Transverse colon (tissue), 4 donors: ENCODE data around the gene PRMT2. TPM values are rescaled to one million over a fixed set of nuclear protein-coding genes. Genes with fewer than 3 reads are reported as not detected.

Experiments
- DNase-seq: peaks from one replicate; pipeline ENCODE4 v3.0.0-alpha.2; 2019
- H3K27ac ChIP-seq, 4 donors: fragments of 200-600 bp; sonication (generic); 2 replicates each; pipeline ENCODE4 v1.5.1; 2016 to 2018; ENCODE audit warnings: inconsistent platforms in 4 of 4
- H3K27me3 ChIP-seq: fragments of 200-600 bp; sonication (generic); 2 replicates; pipeline ENCODE4 v1.5.1; 2017; ENCODE audit warnings: inconsistent platforms
- H3K36me3 ChIP-seq, 4 donors: fragments of 200-600 bp; sonication (generic); 2 replicates each; pipeline ENCODE4 v1.5.1; 2017 to 2019; ENCODE audit warnings: inconsistent platforms in 4 of 4
- H3K4me1 ChIP-seq, 4 donors: fragments of 200-600 bp; sonication (generic); 2 replicates each; pipeline ENCODE4 v1.5.1; 2017 to 2020; ENCODE audit warnings: inconsistent platforms in 4 of 4
- H3K4me3 ChIP-seq, 4 donors: fragments of 200-600 bp; sonication (generic); 1 replicate in 1 of 4; 2 replicates in 3 of 4; pipeline versions ENCODE4 v1.5.1 to v1.6.1; 2017 to 2019; ENCODE audit warnings: inconsistent platforms in 4 of 4
- H3K9me3 ChIP-seq, 2 donors: fragments of 200-600 bp; sonication (generic); 2 replicates each; pipeline ENCODE4 v1.5.1; 2017 to 2019; ENCODE audit warnings: inconsistent platforms in 2 of 2
- CTCF ChIP-seq, 5 experiments: fragments of 200-600 bp in 3 of 5; fragments of 450-650 bp in 2 of 5; sonication (generic) in 3 of 5; IDR thresholded peaks; 1 replicate in 2 of 5; 2 replicates in 3 of 5; pipeline ENCODE4 v1.5.1; 2016 to 2017; ENCODE audit warnings: antibody characterized with exemption in 5 of 5, inconsistent platforms in 3 of 5, mild to moderate bottlenecking in 2 of 5, moderate library complexity in 1 of 5
- EP300 ChIP-seq: sonication (generic); formaldehyde crosslinking; IDR thresholded peaks from one replicate; pipeline ENCODE4 v1.6.1; 2017; ENCODE audit warnings: antibody characterized with exemption, low read depth
- POLR2A ChIP-seq: fragments of 450-650 bp; IDR thresholded peaks from one replicate; pipeline ENCODE4 v1.6.1; 2016; ENCODE audit warnings: antibody characterized with exemption, mild to moderate bottlenecking, moderate library complexity
- POLR2AphosphoS5 ChIP-seq, 3 donors: sonication (generic); formaldehyde crosslinking; IDR thresholded peaks; one replicate each; pipeline ENCODE4 v1.6.1; 2016; ENCODE audit warnings: antibody characterized with exemption in 3 of 3
- WGBS, 2 donors: methylation state at CpG; one replicate each; pipeline ENCODE4 v1.1.5; 2018; ENCODE audit warnings: low coverage in 1 of 2; 5-methylcytosine and 5-hydroxymethylcytosine counted together
- in situ Hi-C, 4 donors: fragments of 200-750 bp; cut with MboI; loops; one replicate each; pipeline versions ENCODE4 v1.15.0 to v1.15.1; 2017; ENCODE audit warnings: low sequenced_read_pairs in 3 of 4, low pct_ligation_motif_present in 1 of 4, low pct_unique_long_range_greater_than_20kb in 1 of 4
- intact Hi-C: fragments of 100-400 bp; cut with DNase I; formaldehyde crosslinking; loops from one replicate; pipeline ENCODE4 v1.15.1; 2023; ENCODE audit warnings: low total_unique reads
- total RNA-seq, 4 donors: library from RNA; depleted of rRNA; stranded (reverse); fragments of >200 nt; gene quantifications; one replicate each; pipeline ENCODE4 v1.1.0, GENCODE V29; 2016

Gene PRMT2
- total RNA-seq, 4 donors from 2014 or later, result 80.4 to 112 (median 96.2) TPM

GRCh38 chr21:46606427-46606813, 29.1 kb upstream of the PRMT2 start:
- H3K9me3 ChIP-seq, result no peaks in the 10 kb centered on the region
- no peaks in the 10 kb centered on the region for H3K36me3 ChIP-seq
- H3K27me3 ChIP-seq, result no peaks in the 10 kb centered on the region
- peak overlapping the region; percentile 40 to 63 (median 47) for H3K27ac ChIP-seq
- WGBS, 2 donors, result 40 to 59% methylated on average over 2 to 7 of the region's 7 CpGs
- in situ Hi-C loops, result no loop called here
- H3K4me3 ChIP-seq, result no peak overlapping the region
- intact Hi-C loops, result no loop called here
- TF ChIP-seq POLR2A (no peak), CTCF (IDR thresholded peaks at IDR 0.05) (no peak), EP300 (no peak), POLR2AphosphoS5 (IDR thresholded peaks at IDR 0.05) (no peak)
- H3K4me1 ChIP-seq, result peaks cover 0 to 10% (median 3%) of the 10 kb centered on the region in 4 donors
- no peak for DNase-seq

GRCh38 chr21:46607636-46608035, 27.8 kb upstream of the PRMT2 start:
- Histone ChIP-seq H3K4me3 (no peak overlapping the region), H3K36me3 (no peaks in the 10 kb centered on the region), H3K27ac (no peak overlapping the region), H3K9me3 (no peaks in the 10 kb centered on the region), H3K27me3 (no peaks in the 10 kb centered on the region), H3K4me1 (peaks cover 0 to 10% (median 3%) of the 10 kb centered on the region in 4 donors)
- 77 to 88% methylated on average over 2 of the region's 2 CpGs for WGBS, 2 donors
- TF ChIP-seq EP300, result no peak
- TF ChIP-seq POLR2A, result no peak
- no peak for TF ChIP-seq POLR2AphosphoS5 (IDR thresholded peaks at IDR 0.05)
- no peak for TF ChIP-seq CTCF (IDR thresholded peaks at IDR 0.05)
- intact Hi-C loops, result loop anchor here (1.0 kb wide), 1 partner anchor 13 kb away; no protein-coding TSS in a partner anchor
- in situ Hi-C loops, result no loop called here
- DNase-seq, result no peak

GRCh38 chr21:46608672-46609111, 26.8 kb upstream of the PRMT2 start:
- in situ Hi-C loops, result no loop called here

DNA sequence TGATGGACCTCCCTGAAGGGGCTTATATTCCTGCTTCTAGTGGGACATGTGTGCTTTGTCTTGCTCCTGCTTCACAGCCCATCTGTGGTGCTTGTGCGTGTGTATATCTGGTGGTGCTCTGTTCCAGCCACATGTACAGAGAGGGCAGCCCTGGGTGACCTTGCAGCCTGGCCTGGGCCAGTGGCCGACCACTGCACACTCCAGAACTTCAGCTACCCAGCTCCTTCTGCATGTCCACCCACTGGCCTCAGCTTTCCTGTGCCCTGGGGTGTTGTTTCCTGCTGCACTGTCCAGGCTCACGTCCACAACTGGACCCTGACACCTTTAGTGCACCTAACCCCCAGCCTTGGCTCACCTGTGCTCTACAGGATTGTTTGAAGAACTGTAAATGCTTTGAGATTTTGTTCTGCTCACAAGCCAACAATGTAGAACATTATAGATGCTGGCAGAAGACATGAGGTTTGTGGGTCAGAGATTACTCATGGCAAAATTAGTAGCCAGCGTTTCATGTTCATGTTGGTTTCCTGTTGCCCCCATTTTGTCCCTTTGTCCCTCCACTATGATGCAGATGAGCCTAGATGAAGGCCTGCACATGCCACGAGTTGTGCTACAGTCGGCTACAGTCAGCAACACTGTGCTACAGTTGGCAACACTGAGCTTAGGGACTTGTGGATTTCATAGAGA, 25.3 kb upstream of the PRMT2 start:
- in situ Hi-C loops, result no loop called here

More at GRCh38 chr21:46608672-46609111, 26.8 kb upstream of the PRMT2 start:
- no peak overlapping the region for H3K27ac ChIP-seq
- TF ChIP-seq EP300, result no peak
- TF ChIP-seq CTCF (IDR thresholded peaks at IDR 0.05), result no peak
- H3K9me3 ChIP-seq, result no peaks in the 10 kb centered on the region
- no peaks in the 10 kb centered on the region for H3K36me3 ChIP-seq
- no peak for DNase-seq
- H3K4me1 ChIP-seq, result peaks cover 0 to 8% (median 3%) of the 10 kb centered on the region in 4 donors
- no peaks in the 10 kb centered on the region for H3K27me3 ChIP-seq
- H3K4me3 ChIP-seq, result no peak overlapping the region
- WGBS, 2 donors, result 70 to 79% methylated on average over 2 to 3 of the region's 3 CpGs
- intact Hi-C loops, result loop anchor here (1.0 kb wide), 1 partner anchor 12 kb away; no protein-coding TSS in a partner anchor

More for the DNA sequence above, 25.3 kb upstream of the PRMT2 start:
- Histone ChIP-seq H3K27me3 (no peaks in the 10 kb centered on the region), H3K4me3 (no peak overlapping the region), H3K36me3 (no peaks in the 10 kb centered on the region), H3K4me1 (peaks cover 0 to 8% (median 3%) of the 10 kb centered on the region in 4 donors), H3K27ac (no peak overlapping the region), H3K9me3 (no peaks in the 10 kb centered on the region)
- intact Hi-C loops, result no loop called here
- no peak for TF ChIP-seq POLR2A
- no peak for TF ChIP-seq POLR2AphosphoS5 (IDR thresholded peaks at IDR 0.05)
- TF ChIP-seq CTCF (IDR thresholded peaks at IDR 0.05), result no peak
- TF ChIP-seq EP300, result no peak
- DNase-seq, result no peak
- WGBS, 2 donors, result 67 to 78% methylated on average over 1 to 6 of the region's 6 CpGs
